Cardiac fibroblast (primary cell): ENCODE results near the gene MB.

Source experiments
- DNase-seq, 2 donors: peaks; one replicate each; pipeline versions ENCODE4 v3.0.0 to v3.0.0-alpha.2; 2010; ENCODE audit warnings: low read depth in 2 of 2
- H3K4me3 ChIP-seq, 2 donors: replicated peaks in 1 of 2; 1 replicate in 1 of 2; 2 replicates in 1 of 2; pipeline ENCODE4 v1.5.1; 2011; ENCODE audit warnings: low read depth in 2 of 2, low read length in 2 of 2, mild to moderate bottlenecking in 2 of 2, moderate library complexity in 1 of 2
- CTCF ChIP-seq: IDR thresholded peaks from one replicate; pipeline ENCODE4 v1.5.1; 2011; ENCODE audit warnings: low read depth, mild to moderate bottlenecking, low read length, inconsistent platforms

The MB gene

GRCh38 chr22:35611200-35611890 lies 5.8 kb downstream of the MB start:
- H3K4me3 ChIP-seq: no peak overlapping the region
- TF ChIP-seq CTCF: no peak
- no peak for DNase-seq

- DNase-seq: no peak
- no peak overlapping the region for H3K4me3 ChIP-seq
- no peak for TF ChIP-seq CTCF
Measured at GRCh38 chr22:35610741-35611140, 6.4 kb downstream of the MB start.

- DNase-seq: no peak
- no peak overlapping the region for H3K4me3 ChIP-seq
- no peak for TF ChIP-seq CTCF
Measured at GRCh38 chr22:35609761-35610160, 7.4 kb downstream of the MB start.

GRCh38 chr22:35609261-35609660 lies 7.9 kb downstream of the MB start:
- no peak for TF ChIP-seq CTCF
- H3K4me3 ChIP-seq: no peak overlapping the region
- no peak for DNase-seq

GRCh38 chr22:35608088-35608487 lies 9.0 kb downstream of the MB start:
- DNase-seq: no peak
- H3K4me3 ChIP-seq: no peak overlapping the region
- no peak for TF ChIP-seq CTCF

GRCh38 chr22:35606916-35607315 lies 10.2 kb downstream of the MB start:
- no peak overlapping the region for H3K4me3 ChIP-seq
- no peak for DNase-seq
- TF ChIP-seq CTCF: no peak
